GM18870 (cell line): ENCODE results near the gene ST14.
"Not testable (repeated sequence)": the region's sequence is repeated elsewhere in the genome, so short reads cannot be mapped to it uniquely, and the experiment has no call there.

Experiments
- ATAC-seq: cut with Tn5 transposase; IDR thresholded peaks from one replicate; pipeline ENCODE4 v1.9.1; 2021; ENCODE audit warnings: moderate library complexity; ENCODE audit not compliant: unreplicated experiment

The ST14 gene

GRCh38 chr11:130220311-130221035 lies 60.9 kb downstream of the ST14 start:
- ATAC-seq = no peak

- no peak for ATAC-seq
Measured at GRCh38 chr11:130223291-130223971, 63.8 kb downstream of the ST14 start.

- no peak for ATAC-seq
Measured at GRCh38 chr11:130227373-130227772, 67.8 kb downstream of the ST14 start.

GRCh38 chr11:130233486-130233885 lies 73.9 kb downstream of the ST14 start:
- not testable (repeated sequence) for ATAC-seq

- not testable (repeated sequence) for ATAC-seq
Measured at GRCh38 chr11:130233888-130234287, 74.3 kb downstream of the ST14 start.

- no peak for ATAC-seq
Measured at GRCh38 chr11:130234315-130234714, 74.7 kb downstream of the ST14 start.

- ATAC-seq = no peak
Measured at GRCh38 chr11:130237282-130238006, 77.9 kb downstream of the ST14 start.

GRCh38 chr11:130241713-130242112 lies 82.1 kb downstream of the ST14 start:
- no peak for ATAC-seq

- ATAC-seq = peak; percentile 78
Measured at GRCh38 chr11:130243816-130244215, 84.2 kb downstream of the ST14 start.

GRCh38 chr11:130244848-130245247 lies 85.3 kb downstream of the ST14 start:
- no peak for ATAC-seq

GRCh38 chr11:130245375-130245774 lies 85.8 kb downstream of the ST14 start:
- not testable (repeated sequence) for ATAC-seq

- no peak for ATAC-seq
Measured at GRCh38 chr11:130246270-130246669, 86.7 kb downstream of the ST14 start.

- no peak for ATAC-seq
Measured at GRCh38 chr11:130246738-130247137, 87.2 kb downstream of the ST14 start.

- ATAC-seq = no peak
Measured at GRCh38 chr11:130247319-130247718, 87.7 kb downstream of the ST14 start.

GRCh38 chr11:130249371-130249770 lies 89.8 kb downstream of the ST14 start:
- ATAC-seq = no peak

- ATAC-seq = not testable (repeated sequence)
Measured at GRCh38 chr11:130249929-130250328, 90.3 kb downstream of the ST14 start.

GRCh38 chr11:130251763-130252162 lies 92.2 kb downstream of the ST14 start:
- ATAC-seq = not testable (repeated sequence)
